ENCODE data around the gene ZNF367. TPM values are rescaled to one million over a fixed set of nuclear protein-coding genes. Genes with fewer than 3 reads are reported as not detected.

The ZNF367 gene
- total RNA-seq, 1 experiment from 2014 or later: 14.0 TPM

Other genes with a start within 250 kb of the ZNF367 start
- gene HSD17B3, start 116.2 kb downstream of the ZNF367 start, total RNA-seq (2014; rRNA removed): 0.26 TPM in 1 of 2 replicates, not detected in the other
- gene SLC35D2, start 34.7 kb downstream of the ZNF367 start, total RNA-seq (2014; rRNA removed): 9.6 and 21.5 TPM in 2 replicates
- gene HABP4, start 31.8 kb upstream of the ZNF367 start, total RNA-seq (2014; rRNA removed): 6.6 and 9.2 TPM in 2 replicates
- gene CDC14B, start 201.5 kb upstream of the ZNF367 start, total RNA-seq (2014; rRNA removed): 10.5 and 11.4 TPM in 2 replicates
- 9.7 and 15.2 TPM in 2 replicates for gene PRXL2C, start 236.9 kb upstream of the ZNF367 start, total RNA-seq (2014; rRNA removed)